Measurements from ENCODE around the gene SFXN1. TPM values are rescaled to one million over a fixed set of nuclear protein-coding genes. Genes with fewer than 3 reads are reported as not detected.

The SFXN1 gene
- total RNA-seq, 1 donor from 2014 or later = 83.7 TPM

- Mint-ChIP-seq H3K36me3 (ENCODE audit: insufficient read depth) (peaks cover 37% of the 10 kb centered on the region), H3K9me3 (ENCODE audit: low read depth) (no peaks in the 10 kb centered on the region), H3K4me1 (ENCODE audit: low read depth) (peaks cover 18% of the 10 kb centered on the region), H3K27ac (peak overlapping the region; percentile 12), H3K27me3 (no peaks in the 10 kb centered on the region), H3K4me3 (ENCODE audit: low read depth) (no peak overlapping the region)
- no peak for TF ChIP-seq CTCF (IDR thresholded peaks at IDR 0.05; ENCODE audit: unreplicated experiment)
- no peak for DNase-seq (ENCODE audit: low spot score, unreplicated experiment)
Observed at GRCh38 chr5:175484829-175485228, 6.5 kb downstream of the SFXN1 start.

- TF ChIP-seq CTCF (IDR thresholded peaks at IDR 0.05; ENCODE audit: unreplicated experiment) = no peak
- H3K36me3 Mint-ChIP-seq (ENCODE audit: insufficient read depth) = peaks cover 36% of the 10 kb centered on the region
- H3K27me3 Mint-ChIP-seq = no peaks in the 10 kb centered on the region
- no peak for DNase-seq (ENCODE audit: low spot score, unreplicated experiment)
- H3K4me3 Mint-ChIP-seq (ENCODE audit: low read depth) = no peak overlapping the region
- no peaks in the 10 kb centered on the region for H3K9me3 Mint-ChIP-seq (ENCODE audit: low read depth)
- H3K27ac Mint-ChIP-seq = no peak overlapping the region
- H3K4me1 Mint-ChIP-seq (ENCODE audit: low read depth) = peaks cover 13% of the 10 kb centered on the region
Observed at GRCh38 chr5:175485631-175486030, 7.3 kb downstream of the SFXN1 start.

- H3K9me3 Mint-ChIP-seq (ENCODE audit: low read depth) = no peaks in the 10 kb centered on the region
- no peak overlapping the region for H3K4me3 Mint-ChIP-seq (ENCODE audit: low read depth)
- no peak for TF ChIP-seq CTCF (IDR thresholded peaks at IDR 0.05; ENCODE audit: unreplicated experiment)
- peaks cover 6% of the 10 kb centered on the region for H3K4me1 Mint-ChIP-seq (ENCODE audit: low read depth)
- DNase-seq (ENCODE audit: low spot score, unreplicated experiment) = no peak
- no peaks in the 10 kb centered on the region for H3K27me3 Mint-ChIP-seq
- peaks cover 32% of the 10 kb centered on the region for H3K36me3 Mint-ChIP-seq (ENCODE audit: insufficient read depth)
- H3K27ac Mint-ChIP-seq = no peak overlapping the region
Observed at GRCh38 chr5:175487514-175488222, 9.3 kb downstream of the SFXN1 start.

- no peak for TF ChIP-seq CTCF (IDR thresholded peaks at IDR 0.05; ENCODE audit: unreplicated experiment)
- Mint-ChIP-seq H3K9me3 (ENCODE audit: low read depth) (no peaks in the 10 kb centered on the region), H3K27ac (no peak overlapping the region), H3K36me3 (ENCODE audit: insufficient read depth) (peaks cover 33% of the 10 kb centered on the region), H3K4me3 (ENCODE audit: low read depth) (no peak overlapping the region), H3K27me3 (no peaks in the 10 kb centered on the region), H3K4me1 (ENCODE audit: low read depth) (peaks cover 2% of the 10 kb centered on the region)
- DNase-seq (ENCODE audit: low spot score, unreplicated experiment) = no peak
Observed at GRCh38 chr5:175489693-175490443, 11.5 kb downstream of the SFXN1 start.

GRCh38 chr5:175491223-175491622 is 12.9 kb downstream of the SFXN1 start:
- no peak for TF ChIP-seq CTCF (IDR thresholded peaks at IDR 0.05; ENCODE audit: unreplicated experiment)
- DNase-seq (ENCODE audit: low spot score, unreplicated experiment) = no peak
- H3K4me3 Mint-ChIP-seq (ENCODE audit: low read depth) = no peak overlapping the region
- H3K36me3 Mint-ChIP-seq (ENCODE audit: insufficient read depth) = peaks cover 35% of the 10 kb centered on the region
- no peaks in the 10 kb centered on the region for H3K4me1 Mint-ChIP-seq (ENCODE audit: low read depth)
- no peaks in the 10 kb centered on the region for H3K9me3 Mint-ChIP-seq (ENCODE audit: low read depth)
- no peaks in the 10 kb centered on the region for H3K27me3 Mint-ChIP-seq
- H3K27ac Mint-ChIP-seq = no peak overlapping the region

Measured in progenitor cell of endocrine pancreas (in vitro differentiated cells).